ENCODE data around the gene MUC4.

DNA sequence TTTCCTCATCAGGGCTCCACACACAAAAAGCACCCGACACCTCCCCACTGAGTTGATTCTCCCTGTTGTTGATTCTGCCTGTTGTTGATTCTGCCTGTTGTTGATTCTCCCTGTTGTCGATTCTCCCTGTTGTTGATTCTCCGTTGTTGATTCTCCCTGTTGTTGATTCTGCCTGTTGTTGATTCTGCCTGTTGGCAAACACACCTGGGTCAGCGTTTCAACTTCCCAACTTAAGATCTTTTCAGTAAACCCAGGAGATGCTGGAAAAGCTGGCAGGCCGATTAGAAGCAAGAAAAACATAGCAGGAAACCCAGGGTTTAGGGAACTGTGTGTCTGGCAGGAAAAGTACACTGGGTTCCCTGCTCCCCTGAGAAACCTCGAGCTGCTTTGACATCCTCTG is 48.7 kb upstream of the MUC4 start:
- TF ChIP-seq, protein P1, sequence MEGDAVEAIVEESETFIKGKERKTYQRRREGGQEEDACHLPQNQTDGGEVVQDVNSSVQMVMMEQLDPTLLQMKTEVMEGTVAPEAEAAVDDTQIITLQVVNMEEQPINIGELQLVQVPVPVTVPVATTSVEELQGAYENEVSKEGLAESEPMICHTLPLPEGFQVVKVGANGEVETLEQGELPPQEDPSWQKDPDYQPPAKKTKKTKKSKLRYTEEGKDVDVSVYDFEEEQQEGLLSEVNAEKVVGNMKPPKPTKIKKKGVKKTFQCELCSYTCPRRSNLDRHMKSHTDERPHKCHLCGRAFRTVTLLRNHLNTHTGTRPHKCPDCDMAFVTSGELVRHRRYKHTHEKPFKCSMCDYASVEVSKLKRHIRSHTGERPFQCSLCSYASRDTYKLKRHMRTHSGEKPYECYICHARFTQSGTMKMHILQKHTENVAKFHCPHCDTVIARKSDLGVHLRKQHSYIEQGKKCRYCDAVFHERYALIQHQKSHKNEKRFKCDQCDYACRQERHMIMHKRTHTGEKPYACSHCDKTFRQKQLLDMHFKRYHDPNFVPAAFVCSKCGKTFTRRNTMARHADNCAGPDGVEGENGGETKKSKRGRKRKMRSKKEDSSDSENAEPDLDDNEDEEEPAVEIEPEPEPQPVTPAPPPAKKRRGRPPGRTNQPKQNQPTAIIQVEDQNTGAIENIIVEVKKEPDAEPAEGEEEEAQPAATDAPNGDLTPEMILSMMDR (IDR thresholded peaks at IDR 0.05) = no peak
- no peak for TF ChIP-seq POLR2A (IDR thresholded peaks at IDR 0.05)

Measured in prostate gland (tissue), 2 donors.